ENCODE measurements around the gene GSTA2. TPM values are rescaled to one million over a fixed set of nuclear protein-coding genes. Genes with fewer than 3 reads are reported as not detected.
"Not testable (repeated sequence)": the region's sequence is repeated elsewhere in the genome, so short reads cannot be mapped to it uniquely, and the experiment has no call there.

The GSTA2 gene
- total RNA-seq, 4 donors from 2014 or later, result not detected

DNA sequence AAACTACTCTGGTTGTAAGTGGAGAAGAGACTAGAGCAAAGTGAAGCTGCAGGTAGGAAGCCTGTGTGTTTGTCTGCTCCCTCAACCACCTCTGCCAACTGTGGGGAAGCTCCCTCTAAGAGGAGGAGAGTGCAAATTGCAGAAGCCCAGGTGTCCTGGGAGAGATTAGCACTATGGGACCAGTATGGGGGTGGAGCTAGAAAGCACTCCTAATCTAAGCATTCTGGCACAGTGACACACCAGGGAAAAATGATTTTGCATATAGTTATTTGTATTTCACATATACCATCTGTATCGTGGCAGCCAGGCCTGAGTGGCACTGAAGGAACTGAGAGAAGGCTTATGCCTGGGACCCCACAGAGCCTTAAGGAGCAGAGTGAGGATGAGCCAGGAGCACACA is 27.6 kb upstream of the GSTA2 start:
- no peaks in the 10 kb centered on the region for H3K27me3 ChIP-seq
- H3K4me1 ChIP-seq, result peaks cover 0 to 15% (median 0%) of the 10 kb centered on the region in 3 donors
- H3K9me3 ChIP-seq, result no peaks in the 10 kb centered on the region
- intact Hi-C loops (cut with DNase I), result no loop called here
- DNase-seq, result no peak
- no peaks in the 10 kb centered on the region for H3K36me3 ChIP-seq
- no peak overlapping the region for H3K4me3 ChIP-seq
- H3K27ac ChIP-seq, result no peak overlapping the region
- TF ChIP-seq, protein P1, sequence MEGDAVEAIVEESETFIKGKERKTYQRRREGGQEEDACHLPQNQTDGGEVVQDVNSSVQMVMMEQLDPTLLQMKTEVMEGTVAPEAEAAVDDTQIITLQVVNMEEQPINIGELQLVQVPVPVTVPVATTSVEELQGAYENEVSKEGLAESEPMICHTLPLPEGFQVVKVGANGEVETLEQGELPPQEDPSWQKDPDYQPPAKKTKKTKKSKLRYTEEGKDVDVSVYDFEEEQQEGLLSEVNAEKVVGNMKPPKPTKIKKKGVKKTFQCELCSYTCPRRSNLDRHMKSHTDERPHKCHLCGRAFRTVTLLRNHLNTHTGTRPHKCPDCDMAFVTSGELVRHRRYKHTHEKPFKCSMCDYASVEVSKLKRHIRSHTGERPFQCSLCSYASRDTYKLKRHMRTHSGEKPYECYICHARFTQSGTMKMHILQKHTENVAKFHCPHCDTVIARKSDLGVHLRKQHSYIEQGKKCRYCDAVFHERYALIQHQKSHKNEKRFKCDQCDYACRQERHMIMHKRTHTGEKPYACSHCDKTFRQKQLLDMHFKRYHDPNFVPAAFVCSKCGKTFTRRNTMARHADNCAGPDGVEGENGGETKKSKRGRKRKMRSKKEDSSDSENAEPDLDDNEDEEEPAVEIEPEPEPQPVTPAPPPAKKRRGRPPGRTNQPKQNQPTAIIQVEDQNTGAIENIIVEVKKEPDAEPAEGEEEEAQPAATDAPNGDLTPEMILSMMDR (IDR thresholded peaks at IDR 0.05), result no peak
- no peak for TF ChIP-seq POLR2A (IDR thresholded peaks at IDR 0.05)
- 0% methylated on average over 1 of the region's 1 CpG; no CpG with 5 or more reads in 1 of the 2 donors for WGBS, 2 donors

DNA sequence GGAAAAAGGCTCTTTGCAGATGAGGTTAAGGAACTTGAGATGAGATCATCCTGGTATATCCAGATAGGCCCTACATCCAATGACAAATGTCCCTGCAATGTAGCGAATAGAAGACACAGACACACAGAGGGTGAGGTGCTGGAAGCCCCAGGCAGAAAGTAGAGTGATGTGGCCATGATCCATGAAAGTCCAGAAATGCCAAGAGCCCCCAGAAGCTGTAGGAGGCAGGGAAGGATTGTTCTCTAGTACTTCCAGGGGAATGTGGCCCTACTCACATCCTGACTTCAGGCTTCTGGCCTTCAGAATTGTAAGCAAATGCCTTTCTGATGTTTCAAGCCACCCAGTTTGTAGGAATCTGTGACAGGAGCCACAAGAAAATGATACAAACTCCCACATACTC is 26.4 kb upstream of the GSTA2 start:
- H3K27ac ChIP-seq; intact Hi-C loops (cut with DNase I); H3K36me3 ChIP-seq; H3K9me3 ChIP-seq; DNase-seq; H3K4me3 ChIP-seq; H3K27me3 ChIP-seq: not testable (repeated sequence)
- H3K4me1 ChIP-seq, result peaks cover 0 to 15% (median 0%) of the 10 kb centered on the region in 3 donors
- WGBS, 2 donors, result no CpG with 5 or more reads among the region's 1 CpG

DNA sequence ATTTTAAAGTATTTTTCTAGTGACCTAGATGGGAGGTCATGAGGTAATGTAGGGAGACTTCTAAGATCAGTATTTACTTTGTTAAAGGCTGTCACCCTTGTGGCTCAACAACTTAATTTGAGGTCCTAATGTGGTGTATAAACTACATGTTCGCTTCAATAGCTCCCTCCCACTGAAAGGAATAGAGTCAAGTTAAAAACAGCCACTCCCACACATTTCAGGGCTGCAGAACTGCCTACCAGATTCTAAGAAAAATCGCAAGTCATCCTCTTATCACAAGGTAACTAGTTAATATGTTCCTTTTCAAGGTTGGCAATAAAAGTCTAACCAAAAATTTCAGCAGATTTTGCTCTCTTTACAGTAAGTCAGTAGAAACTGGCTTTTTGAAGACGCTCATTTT is 25.2 kb upstream of the GSTA2 start:
- Histone ChIP-seq H3K9me3 (no peaks in the 10 kb centered on the region), H3K27ac (peak overlapping the region in 3 of 4 donors; percentile 9 to 48 (median 30)), H3K36me3 (no peaks in the 10 kb centered on the region), H3K4me3 (no peak overlapping the region), H3K4me1 (peaks cover 0 to 15% (median 0%) of the 10 kb centered on the region in 3 donors), H3K27me3 (no peaks in the 10 kb centered on the region)
- DNase-seq, result no peak
- TF ChIP-seq, protein P1 (IDR thresholded peaks at IDR 0.05), result no peak
- TF ChIP-seq POLR2A (IDR thresholded peaks at IDR 0.05), result no peak
- WGBS, 2 donors, result 49 to 68% methylated on average over 3 of the region's 3 CpGs
- intact Hi-C loops (cut with DNase I), result no loop called here

DNA sequence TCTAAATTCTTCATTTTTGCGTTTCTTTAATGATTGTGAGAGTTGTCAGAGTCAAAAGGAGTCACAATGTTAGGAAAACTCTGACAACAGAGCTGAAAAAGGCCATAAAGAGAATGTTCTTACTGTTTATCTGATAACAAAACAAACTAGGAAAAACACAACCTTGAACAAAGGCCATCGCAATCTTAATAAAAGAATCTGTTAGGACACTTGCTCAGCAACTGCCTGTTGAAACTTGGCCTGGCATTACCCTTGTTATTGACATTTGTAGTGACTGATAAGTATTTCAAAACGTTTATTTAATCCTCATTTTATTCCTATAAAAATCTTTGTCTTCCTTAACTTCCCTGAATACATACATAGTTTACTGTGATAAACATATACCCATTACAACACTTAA is 24.6 kb upstream of the GSTA2 start:
- Histone ChIP-seq H3K27ac (peak overlapping the region in 3 of 4 donors; percentile 30 to 54 (median 48)), H3K27me3 (no peaks in the 10 kb centered on the region), H3K4me1 (peaks cover 0 to 17% (median 0%) of the 10 kb centered on the region in 3 donors), H3K9me3 (no peaks in the 10 kb centered on the region), H3K36me3 (no peaks in the 10 kb centered on the region), H3K4me3 (no peak overlapping the region)
- no peak for DNase-seq
- intact Hi-C loops (cut with DNase I), result no loop called here
- 40 to 48% methylated on average over 3 of the region's 3 CpGs for WGBS, 2 donors
- no peak for TF ChIP-seq POLR2A (IDR thresholded peaks at IDR 0.05)
- TF ChIP-seq, protein P1 (IDR thresholded peaks at IDR 0.05), result no peak

DNA sequence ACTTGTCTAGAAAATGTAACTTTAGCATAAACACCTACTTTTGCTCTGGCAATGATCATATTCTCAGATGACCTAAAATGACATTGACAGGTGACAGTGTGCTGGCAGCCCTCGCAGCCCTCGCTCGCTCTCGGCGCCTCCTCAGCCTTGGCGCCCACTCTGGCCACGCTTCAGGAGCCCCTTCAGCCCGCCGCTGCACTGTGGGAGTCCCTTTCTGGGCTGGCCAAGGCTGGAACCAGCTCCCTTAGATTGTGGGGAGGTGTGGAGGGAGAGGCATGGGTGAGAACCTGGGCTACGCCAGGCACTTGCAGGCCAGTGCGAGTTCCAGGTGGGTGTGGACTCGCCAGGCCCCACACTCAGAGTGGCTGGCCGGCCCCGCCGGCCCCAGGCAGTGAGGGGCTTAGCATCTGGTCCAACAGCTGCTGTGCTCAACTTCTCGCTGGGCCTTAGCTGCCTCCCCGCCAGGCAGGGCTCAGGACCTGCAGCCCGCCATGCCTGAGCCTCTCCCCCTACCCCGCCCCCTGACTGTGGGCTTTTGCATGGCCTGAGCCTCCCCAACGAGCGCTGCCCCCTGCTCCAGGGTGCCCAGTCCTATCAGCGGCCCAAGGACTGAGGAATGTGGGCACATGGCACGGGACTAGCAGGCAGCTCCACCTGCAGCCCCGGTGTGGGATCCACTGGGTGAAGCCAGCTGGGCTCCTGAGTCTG is 23.1 kb upstream of the GSTA2 start:
- no peak for TF ChIP-seq POLR2A (IDR thresholded peaks at IDR 0.05)
- TF ChIP-seq, protein P1 (IDR thresholded peaks at IDR 0.05), result no peak
- Histone ChIP-seq H3K9me3 (no peaks in the 10 kb centered on the region), H3K4me1 (peaks cover 0 to 24% (median 0%) of the 10 kb centered on the region in 3 donors), H3K27me3 (no peaks in the 10 kb centered on the region), H3K36me3 (no peaks in the 10 kb centered on the region), H3K4me3 (no peak overlapping the region), H3K27ac (no peak overlapping the region)
- 85 to 95% methylated on average over 4 to 7 of the region's 24 CpGs for WGBS, 2 donors
- intact Hi-C loops (cut with DNase I), result no loop called here
- no peak for DNase-seq

DNA sequence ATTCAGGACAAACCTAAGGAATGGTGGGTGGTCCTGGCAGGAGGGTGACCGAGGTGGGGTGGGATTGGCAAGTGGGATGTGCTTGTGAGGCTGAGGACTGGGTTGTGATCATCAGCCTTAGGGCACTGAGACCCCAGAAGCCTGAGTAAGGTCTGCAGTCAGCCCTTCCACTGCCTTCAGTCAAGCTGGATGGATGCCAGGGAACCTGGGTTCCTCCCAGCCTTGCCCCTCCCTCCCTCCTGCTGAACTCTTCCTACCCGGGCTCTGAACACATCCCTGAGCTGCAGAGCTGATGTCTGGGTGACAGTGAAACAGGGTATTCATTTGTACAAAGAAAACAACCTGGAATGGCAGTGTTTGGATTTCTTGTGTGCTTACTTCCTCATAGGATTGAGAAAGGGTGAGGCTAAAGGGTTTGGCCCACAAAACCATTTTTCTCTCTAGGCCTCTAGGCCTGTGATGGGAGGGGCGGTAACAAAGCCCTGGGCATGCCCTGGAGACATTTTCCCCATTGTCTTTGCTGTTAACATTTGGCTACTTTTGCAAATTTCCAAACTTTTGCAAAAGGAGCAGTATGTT is 19.5 kb upstream of the GSTA2 start:
- WGBS, 2 donors, result 25 to 46% methylated on average over 1 to 2 of the region's 3 CpGs

DNA sequence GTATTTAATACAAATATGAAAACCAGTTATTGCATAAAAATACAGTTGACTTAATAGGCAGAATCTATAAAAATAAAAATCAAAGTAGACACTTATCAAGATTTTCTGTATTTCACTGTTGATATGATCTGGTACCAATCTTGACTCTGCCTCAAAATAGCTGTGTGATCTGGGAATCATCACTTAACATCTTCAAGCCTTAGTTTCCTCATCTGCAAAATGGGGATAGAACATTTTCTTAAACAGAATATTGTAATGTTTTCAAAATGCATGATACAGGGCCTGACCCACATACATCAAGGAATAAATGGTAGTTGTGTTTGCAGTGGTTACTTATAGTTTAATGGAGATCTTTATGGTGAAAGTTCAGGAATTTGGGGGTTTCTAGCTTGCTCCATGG is 18.9 kb upstream of the GSTA2 start:
- DNase-seq; intact Hi-C loops (cut with DNase I); H3K27me3 ChIP-seq; H3K36me3 ChIP-seq; H3K4me3 ChIP-seq; H3K27ac ChIP-seq; H3K9me3 ChIP-seq: not testable (repeated sequence)
- peaks cover 0 to 36% (median 0%) of the 10 kb centered on the region in 3 donors for H3K4me1 ChIP-seq

More for the DNA sequence above, 19.5 kb upstream of the GSTA2 start:
- H3K27me3 ChIP-seq; H3K9me3 ChIP-seq; H3K4me3 ChIP-seq; H3K27ac ChIP-seq; DNase-seq; H3K36me3 ChIP-seq; intact Hi-C loops (cut with DNase I): not testable (repeated sequence)
- H3K4me1 ChIP-seq, result peaks cover 0 to 40% (median 0%) of the 10 kb centered on the region in 3 donors

Measured in esophagus squamous epithelium (tissue), 5 donors.